ENCODE data around the gene PHKA2.

- TF ChIP-seq FOXM1 (IDR thresholded peaks at IDR 0.05; ENCODE audit: borderline replicate concordance) (no peak), SUZ12 (IDR thresholded peaks at IDR 0.05) (no peak), SP1 (IDR thresholded peaks at IDR 0.05) (no peak), BHLHE40 (IDR thresholded peaks at IDR 0.05; ENCODE audit: borderline replicate concordance) (no peak)
These were observed 99.0 kb downstream of the PHKA2 start for GRCh38 chrX:18884916-18885315.
